H9 (cell line): Measurements from ENCODE around the gene MTHFS. TPM values are rescaled to one million over a fixed set of nuclear protein-coding genes. Genes with fewer than 3 reads are reported as not detected.

Experiments used
- DNase-seq: peaks from one replicate; pipeline ENCODE4 v3.0.0-alpha.2; 2017
- H2AFZ ChIP-seq: one replicate; pipeline ENCODE4 v1.6.1; 2013; ENCODE audit warnings: mild to moderate bottlenecking, low read length, control low read depth, moderate library complexity
- H2AK5ac ChIP-seq: 2 replicates; pipeline ENCODE4 v1.6.1; 2013; ENCODE audit warnings: low read length, control low read depth, mixed read lengths; ENCODE audit not compliant: insufficient read length
- H2BK120ac ChIP-seq: one replicate; pipeline ENCODE4 v1.6.1; 2013; ENCODE audit warnings: low read depth, mild to moderate bottlenecking, low read length, control low read depth, inconsistent platforms; ENCODE audit not compliant: poor library complexity, severe bottlenecking
- H2BK12ac ChIP-seq: 2 replicates; pipeline ENCODE4 v1.6.1; 2013; ENCODE audit warnings: low read length, control low read depth, mixed read lengths, low read depth; ENCODE audit not compliant: insufficient read length
- H2BK15ac ChIP-seq: 2 replicates; pipeline ENCODE4 v1.6.1; 2013; ENCODE audit warnings: low read depth, low read length, control low read depth
- H2BK20ac ChIP-seq: one replicate; pipeline ENCODE4 v1.6.1; 2013; ENCODE audit warnings: low read depth, mild to moderate bottlenecking, low read length, control low read depth, inconsistent platforms; ENCODE audit not compliant: poor library complexity, severe bottlenecking
- H2BK5ac ChIP-seq: 2 replicates; pipeline ENCODE4 v1.6.1; 2013; ENCODE audit warnings: low read length, control low read depth, mixed read lengths; ENCODE audit not compliant: insufficient read length
- H3K14ac ChIP-seq: 2 replicates; pipeline ENCODE4 v1.6.1; 2013; ENCODE audit warnings: low read length, control low read depth; ENCODE audit not compliant: insufficient read depth
- H3K18ac ChIP-seq: 2 replicates; pipeline ENCODE4 v1.6.1; 2013; ENCODE audit warnings: low read depth, mild to moderate bottlenecking, mixed read lengths, low read length, control low read depth; ENCODE audit not compliant: insufficient read length
- H3K23ac ChIP-seq: 2 replicates; pipeline ENCODE4 v1.6.1; 2013; ENCODE audit warnings: low read length, control low read depth, mixed read lengths, low read depth; ENCODE audit not compliant: insufficient read length
- H3K23me2 ChIP-seq: 2 replicates; pipeline ENCODE4 v1.6.1; 2013; ENCODE audit warnings: low read depth, mild to moderate bottlenecking, mixed read lengths, low read length, control low read depth; ENCODE audit not compliant: insufficient read length, poor library complexity, severe bottlenecking
- H3K27ac ChIP-seq: 2 replicates; pipeline ENCODE4 v1.5.1; 2013; ENCODE audit warnings: low read length, control low read depth, mixed read lengths, low read depth; ENCODE audit not compliant: insufficient read length
- H3K27me3 ChIP-seq: 2 replicates; pipeline ENCODE4 v1.6.1; 2013; ENCODE audit warnings: low read length, control low read depth, inconsistent platforms; ENCODE audit not compliant: insufficient read depth
- H3K4ac ChIP-seq: 2 replicates; pipeline ENCODE4 v1.6.1; 2013; ENCODE audit warnings: low read depth, mild to moderate bottlenecking, control low read depth, inconsistent platforms, low read length, moderate library complexity
- H3K4me1 ChIP-seq: 2 replicates; pipeline ENCODE4 v1.6.1; 2013; ENCODE audit warnings: low read length, control low read depth, inconsistent platforms; ENCODE audit not compliant: insufficient read depth
- H3K4me2 ChIP-seq: 2 replicates; pipeline ENCODE4 v1.6.1; 2013; ENCODE audit warnings: low read length, control low read depth, mixed read lengths; ENCODE audit not compliant: insufficient read length, insufficient read depth
- H3K56ac ChIP-seq: 2 replicates; pipeline ENCODE4 v1.6.1; 2013; ENCODE audit warnings: low read depth, mild to moderate bottlenecking, mixed read lengths, low read length, control low read depth; ENCODE audit not compliant: insufficient read length
- H3K79me1 ChIP-seq: 2 replicates; pipeline ENCODE4 v1.6.1; 2013; ENCODE audit warnings: low read depth, mild to moderate bottlenecking, moderate library complexity, low read length, control low read depth, inconsistent platforms; ENCODE audit not compliant: insufficient read depth, poor library complexity, severe bottlenecking
- H3K79me2 ChIP-seq: 2 replicates; pipeline ENCODE4 v1.6.1; 2013; ENCODE audit warnings: low read length, control low read depth, inconsistent platforms; ENCODE audit not compliant: insufficient read depth
- H3K9ac ChIP-seq: 2 replicates; pipeline ENCODE4 v1.6.1; 2013; ENCODE audit warnings: low read length, control low read depth, mixed read lengths; ENCODE audit not compliant: insufficient read length; ENCODE audit errors: extremely low read depth
- H3K9me3 ChIP-seq: one replicate; pipeline ENCODE4 v1.6.1; 2013; ENCODE audit warnings: low read depth, low read length, inconsistent platforms; ENCODE audit not compliant: control insufficient read depth
- H3T11ph ChIP-seq: one replicate; pipeline ENCODE4 v1.6.1; 2013; ENCODE audit warnings: mild to moderate bottlenecking, low read length, control low read depth, inconsistent platforms
- H4K20me1 ChIP-seq: one replicate; pipeline ENCODE4 v1.6.1; 2013; ENCODE audit not compliant: control insufficient read depth, insufficient read length, insufficient read depth
- H4K5ac ChIP-seq: 2 replicates; pipeline ENCODE4 v1.6.1; 2013; ENCODE audit warnings: low read depth, mild to moderate bottlenecking, mixed read lengths, low read length, control low read depth; ENCODE audit not compliant: insufficient read length
- H4K8ac ChIP-seq: replicated peaks from 2 replicates; pipeline ENCODE4 v1.6.1; 2013; ENCODE audit warnings: low read length, control low read depth, mixed read lengths, low read depth; ENCODE audit not compliant: insufficient read length
- H4K91ac ChIP-seq: 2 replicates; pipeline ENCODE4 v1.6.1; 2013; ENCODE audit warnings: low read depth, mild to moderate bottlenecking, moderate library complexity, mixed read lengths, low read length, control low read depth; ENCODE audit not compliant: insufficient read length
- H3K27ac Mint-ChIP-seq, 3 experiments: 2 replicates in 2 of 3; 3 replicates in 1 of 3; pipeline ENCODE4 v1.8.0; 2020 to 2021; ENCODE audit warnings: mixed read lengths in 3 of 3, mild to moderate bottlenecking in 1 of 3, moderate library complexity in 1 of 3
- H3K27me3 Mint-ChIP-seq: 2 replicates; pipeline ENCODE4 v1.8.0; 2021; ENCODE audit warnings: low read depth, mild to moderate bottlenecking, moderate library complexity, mixed read lengths
- H3K36me3 Mint-ChIP-seq, 3 experiments: 2 replicates in 2 of 3; 3 replicates in 1 of 3; pipeline ENCODE4 v1.8.0; 2020 to 2021; ENCODE audit warnings: low read depth in 3 of 3, mixed read lengths in 3 of 3; ENCODE audit not compliant: insufficient read depth in 1 of 3
- H3K4me1 Mint-ChIP-seq, 2 experiments: 2 replicates each; pipeline ENCODE4 v1.8.0; 2020; ENCODE audit warnings: mixed read lengths in 2 of 2
- H3K4me3 Mint-ChIP-seq, 2 experiments: 2 replicates in 1 of 2; 3 replicates in 1 of 2; pipeline ENCODE4 v1.8.0; 2020 to 2021; ENCODE audit warnings: mild to moderate bottlenecking in 2 of 2, mixed read lengths in 2 of 2, moderate library complexity in 1 of 2
- H3K9me3 Mint-ChIP-seq, 2 experiments: 2 replicates in 1 of 2; 3 replicates in 1 of 2; pipeline ENCODE4 v1.8.0; 2020; ENCODE audit warnings: mild to moderate bottlenecking in 2 of 2, mixed read lengths in 2 of 2, moderate library complexity in 1 of 2
- CTCF ChIP-seq: fragments of 200-600 bp; sonication (generic); conservative IDR thresholded peaks from 3 replicates; pipeline ENCODE4 v1.8.0; 2021; ENCODE audit warnings: antibody characterized with exemption, mild to moderate bottlenecking
- WGBS: extraction: QIAGEN DNeasy Blood & Tissue Kit; methylation state at CpG from one replicate; pipeline ENCODE4 v1.1.7; 2013; ENCODE audit warnings: missing lambda C conversion rate, low lambda C conversion rate, mixed read lengths; ENCODE audit not compliant: insufficient read length; ENCODE audit errors: extremely low coverage; 5-methylcytosine and 5-hydroxymethylcytosine counted together
- total RNA-seq: library from RNA; stranded (reverse); gene quantifications from 2 replicates; pipeline ENCODE4 v1.2.1, GENCODE V29; 2021

The MTHFS gene
- total RNA-seq, 1 experiment from 2014 or later, result 36.9 TPM

GRCh38 chr15:79811406-79812405 lies 85.1 kb downstream of the MTHFS start:
- Histone ChIP-seq H4K91ac (no peak overlapping the region), H2BK12ac (no peak overlapping the region), H2AFZ (no peak overlapping the region), H4K8ac (no peak overlapping the region), H3K9ac (no peak overlapping the region), H2BK20ac (no peak overlapping the region), H3K56ac (no peak overlapping the region), H3K27ac (no peak overlapping the region), H3K4me1 (no peaks in the 10 kb centered on the region), H2BK15ac (no peak overlapping the region), H3K79me1 (no peaks in the 10 kb centered on the region), H3T11ph (no peak overlapping the region), H2BK120ac (no peak overlapping the region), H2BK5ac (no peak overlapping the region), H3K18ac (no peak overlapping the region), H3K4ac (no peak overlapping the region), H3K4me2 (no peak overlapping the region), H2AK5ac (no peak overlapping the region), H4K20me1 (no peaks in the 10 kb centered on the region), H4K5ac (no peak overlapping the region), H3K23ac (no peak overlapping the region), H3K23me2 (no peaks in the 10 kb centered on the region), H3K14ac (no peak overlapping the region), H3K27me3 (no peaks in the 10 kb centered on the region), H3K79me2 (no peaks in the 10 kb centered on the region), H3K9me3 (no peaks in the 10 kb centered on the region)
- no peak for TF ChIP-seq CTCF
- Mint-ChIP-seq H3K9me3 (no peaks in the 10 kb centered on the region; a peak in 2 of 5 replicates), H3K27me3 (no peaks in the 10 kb centered on the region), H3K27ac (no peak overlapping the region), H3K36me3 (peaks cover 0 to 2% (median 0%) of the 10 kb centered on the region in 3 experiments; a peak in 1 of 7 replicates), H3K4me3 (no peak overlapping the region), H3K4me1 (peaks cover 4 to 5% of the 10 kb centered on the region in 2 experiments)
- DNase-seq, result no peak
- no CpG with 5 or more reads among the region's 15 CpGs for WGBS
